HTERT RPE-1 (cell line): ENCODE results near the gene MIA3.
"Not testable (repeated sequence)": the region's sequence is repeated elsewhere in the genome, so short reads cannot be mapped to it uniquely, and the experiment has no call there.

Experiments
- in situ Hi-C: fragments of 300-500 bp; cut with MboI; formaldehyde crosslinking; loops from 4 replicates; pipeline ENCODE4 v1.14.3; 2020; ENCODE audit warnings: low sequenced_read_pairs

MIA3 gene

DNA sequence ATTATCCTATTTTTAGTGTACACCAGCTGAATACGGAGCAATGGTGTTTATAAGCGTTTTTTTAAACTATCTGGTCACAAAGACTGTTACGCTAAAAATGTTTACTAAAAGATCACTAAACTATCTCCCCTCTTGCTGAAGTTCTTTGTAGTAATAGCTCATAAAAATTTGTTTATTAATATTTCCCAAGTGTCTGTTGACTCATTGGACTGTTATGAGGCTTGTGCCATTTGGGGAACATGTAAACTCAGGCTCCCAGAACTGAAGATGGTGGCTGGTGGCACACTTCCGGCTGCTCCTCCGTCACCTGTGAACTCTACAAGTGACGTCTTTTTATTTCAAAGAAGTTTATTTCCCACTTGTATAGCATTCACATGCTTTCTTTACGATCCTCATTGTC, 48.1 kb downstream of the MIA3 start:
- in situ Hi-C loops = no loop called here

GRCh38 chr1:222668184-222668583, 50.3 kb downstream of the MIA3 start:
- in situ Hi-C loops = not testable (repeated sequence)

DNA sequence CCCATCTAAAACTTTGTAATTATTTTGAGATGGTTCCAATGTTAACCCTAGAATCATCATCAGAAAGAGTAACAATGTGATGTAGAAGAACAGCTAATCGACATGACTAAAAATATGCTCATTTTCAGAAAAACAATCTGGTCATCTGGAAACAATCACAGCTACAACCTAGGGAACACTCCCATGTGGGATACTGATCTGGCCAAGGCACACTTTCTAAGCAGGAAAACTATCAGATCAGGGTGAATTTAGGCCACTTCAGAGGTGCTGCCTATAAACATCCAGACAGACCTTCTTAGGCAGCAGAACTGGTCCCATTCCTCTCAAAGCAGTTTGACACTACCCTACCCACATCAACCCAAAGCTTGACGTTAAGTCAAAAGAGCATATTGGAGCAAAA, 51.2 kb downstream of the MIA3 start:
- in situ Hi-C loops = not testable (repeated sequence)

DNA sequence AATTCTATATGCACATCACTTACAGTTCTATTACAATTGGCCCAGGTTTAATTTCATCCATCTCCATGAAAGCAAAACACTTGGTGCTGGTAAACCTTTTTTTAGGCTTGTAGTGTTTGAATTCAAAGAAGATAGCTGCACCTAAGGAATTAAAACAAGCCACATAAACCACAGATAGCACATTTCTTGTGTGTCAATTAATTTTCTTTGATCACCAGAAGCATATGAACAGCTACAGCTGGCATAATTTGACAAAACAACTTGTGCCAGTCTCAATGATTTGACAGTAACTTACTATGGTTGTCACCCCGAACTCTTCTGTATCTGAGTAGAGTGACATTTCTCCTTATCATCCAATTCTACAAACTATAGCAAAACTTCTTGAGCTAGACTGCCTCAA, 52.2 kb downstream of the MIA3 start:
- in situ Hi-C loops = no loop called here

GRCh38 chr1:222680080-222680479, 62.2 kb downstream of the MIA3 start:
- in situ Hi-C loops = no loop called here

DNA sequence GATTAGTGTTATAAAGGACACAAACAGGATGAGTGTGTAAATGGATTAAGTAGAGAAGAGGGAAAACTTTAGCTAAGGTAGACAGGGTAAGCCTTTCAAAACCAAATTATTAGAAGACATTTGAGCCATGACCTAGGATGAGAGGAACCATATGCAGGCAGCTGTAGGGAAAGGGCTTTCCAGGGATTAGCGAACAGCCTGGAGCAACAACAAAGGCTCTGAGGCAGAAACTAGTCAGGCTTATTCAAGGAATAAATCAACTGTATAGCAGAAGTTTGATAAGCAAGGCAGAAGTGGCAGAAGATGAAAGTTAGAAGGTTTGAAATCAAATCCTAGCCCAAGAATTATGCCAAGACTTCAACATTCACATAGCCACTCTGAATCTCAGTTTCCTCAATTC, 73.1 kb downstream of the MIA3 start:
- in situ Hi-C loops = no loop called here

GRCh38 chr1:222694927-222695326, 77.0 kb downstream of the MIA3 start:
- in situ Hi-C loops = no loop called here

DNA sequence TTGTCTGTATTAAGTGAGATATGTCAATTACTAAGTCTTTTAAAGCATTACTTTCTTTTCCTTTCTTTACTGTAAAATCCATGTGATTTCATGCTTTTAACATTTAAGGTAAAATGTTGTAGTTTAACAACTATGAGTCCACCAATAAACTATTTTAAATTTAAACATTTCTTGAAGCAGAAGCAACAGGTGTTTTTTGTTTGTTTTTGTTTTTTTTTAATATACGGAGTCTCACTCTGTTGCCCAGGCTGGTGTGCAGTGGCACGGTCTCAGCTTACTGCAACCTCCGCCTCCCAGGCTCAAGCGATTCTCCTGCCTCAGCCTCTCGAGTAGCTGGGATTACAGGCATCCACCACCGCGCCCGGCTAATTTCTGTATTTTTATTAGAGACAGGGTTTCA, 78.8 kb downstream of the MIA3 start:
- in situ Hi-C loops = no loop called here

DNA sequence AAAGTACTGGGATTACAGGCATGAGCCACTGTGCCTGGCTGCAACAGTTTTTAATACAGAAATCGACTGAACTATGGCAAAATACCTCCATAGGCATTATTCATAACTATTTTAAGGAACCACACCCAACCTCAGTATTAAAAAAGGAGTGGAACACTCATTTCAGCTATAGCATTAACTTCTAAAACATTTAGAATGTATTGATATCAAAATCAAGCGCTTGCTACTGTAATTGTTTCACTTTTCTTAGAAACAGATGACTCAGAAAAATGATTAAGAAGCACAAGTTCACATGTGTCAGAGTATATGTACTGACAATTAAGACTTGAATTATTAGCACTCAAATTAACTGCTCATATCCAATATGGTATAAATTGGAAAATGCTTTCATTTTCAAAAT, 79.3 kb downstream of the MIA3 start:
- in situ Hi-C loops = no loop called here

GRCh38 chr1:222697826-222698225, 79.9 kb downstream of the MIA3 start:
- in situ Hi-C loops = no loop called here

DNA sequence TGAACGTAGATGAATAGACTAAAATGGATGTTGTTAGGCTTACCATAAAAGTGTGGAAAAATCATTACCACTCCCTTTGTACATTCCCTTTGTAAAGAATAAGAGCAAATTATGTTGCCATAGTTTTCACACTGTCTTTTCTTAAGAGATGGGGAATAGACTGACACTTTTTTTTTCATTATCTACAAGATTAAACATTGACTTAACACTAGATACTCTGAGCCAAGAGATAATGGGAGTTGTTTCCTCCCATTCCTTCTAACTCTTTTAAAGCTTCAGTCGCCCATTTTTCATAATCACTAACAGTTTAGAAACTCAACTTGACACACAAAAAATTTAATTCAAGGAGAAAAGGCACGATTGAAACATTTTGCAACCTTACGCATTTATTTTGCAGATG, 84.3 kb downstream of the MIA3 start:
- in situ Hi-C loops = no loop called here

DNA sequence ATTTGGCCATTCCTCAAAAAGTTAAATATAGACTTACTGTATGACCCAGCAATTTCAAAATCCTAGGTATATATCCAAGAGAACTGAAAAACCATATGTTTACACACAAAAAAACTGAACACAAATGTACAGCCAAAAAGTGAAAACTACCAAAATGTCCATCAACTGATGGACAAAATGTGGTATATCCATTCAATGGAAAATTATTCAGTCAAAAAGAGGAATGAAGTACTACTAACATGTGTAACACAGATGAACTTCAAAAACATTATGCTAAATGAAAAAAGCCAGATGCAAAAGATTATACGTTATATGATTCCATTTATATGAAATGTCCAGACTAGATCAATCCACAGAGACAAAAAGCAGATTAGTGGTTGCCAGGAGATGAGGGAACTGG, 86.4 kb downstream of the MIA3 start:
- in situ Hi-C loops = no loop called here

GRCh38 chr1:222706815-222707214, 88.9 kb downstream of the MIA3 start:
- in situ Hi-C loops = no loop called here

DNA sequence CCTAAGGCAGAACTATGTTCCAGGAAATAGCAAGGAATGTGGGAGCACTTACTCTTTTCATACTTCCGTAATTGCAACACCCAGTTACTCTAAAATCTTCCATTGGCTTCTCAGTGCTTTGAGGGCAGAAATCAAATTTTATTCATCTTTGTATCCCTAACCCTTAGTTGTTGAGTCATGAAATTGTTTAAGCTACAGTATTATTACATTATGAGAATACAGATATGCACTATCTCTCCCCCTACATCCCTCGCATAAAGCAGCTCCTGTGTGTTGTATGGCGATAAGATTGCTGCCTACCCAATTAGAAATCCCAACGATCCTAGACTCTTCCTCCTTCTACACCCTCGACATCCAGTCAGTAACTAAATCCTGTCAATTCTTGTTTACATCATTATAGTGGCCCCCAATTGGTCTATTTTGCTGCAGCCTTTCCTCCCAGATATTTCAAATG, 91.8 kb downstream of the MIA3 start:
- in situ Hi-C loops = no loop called here

DNA sequence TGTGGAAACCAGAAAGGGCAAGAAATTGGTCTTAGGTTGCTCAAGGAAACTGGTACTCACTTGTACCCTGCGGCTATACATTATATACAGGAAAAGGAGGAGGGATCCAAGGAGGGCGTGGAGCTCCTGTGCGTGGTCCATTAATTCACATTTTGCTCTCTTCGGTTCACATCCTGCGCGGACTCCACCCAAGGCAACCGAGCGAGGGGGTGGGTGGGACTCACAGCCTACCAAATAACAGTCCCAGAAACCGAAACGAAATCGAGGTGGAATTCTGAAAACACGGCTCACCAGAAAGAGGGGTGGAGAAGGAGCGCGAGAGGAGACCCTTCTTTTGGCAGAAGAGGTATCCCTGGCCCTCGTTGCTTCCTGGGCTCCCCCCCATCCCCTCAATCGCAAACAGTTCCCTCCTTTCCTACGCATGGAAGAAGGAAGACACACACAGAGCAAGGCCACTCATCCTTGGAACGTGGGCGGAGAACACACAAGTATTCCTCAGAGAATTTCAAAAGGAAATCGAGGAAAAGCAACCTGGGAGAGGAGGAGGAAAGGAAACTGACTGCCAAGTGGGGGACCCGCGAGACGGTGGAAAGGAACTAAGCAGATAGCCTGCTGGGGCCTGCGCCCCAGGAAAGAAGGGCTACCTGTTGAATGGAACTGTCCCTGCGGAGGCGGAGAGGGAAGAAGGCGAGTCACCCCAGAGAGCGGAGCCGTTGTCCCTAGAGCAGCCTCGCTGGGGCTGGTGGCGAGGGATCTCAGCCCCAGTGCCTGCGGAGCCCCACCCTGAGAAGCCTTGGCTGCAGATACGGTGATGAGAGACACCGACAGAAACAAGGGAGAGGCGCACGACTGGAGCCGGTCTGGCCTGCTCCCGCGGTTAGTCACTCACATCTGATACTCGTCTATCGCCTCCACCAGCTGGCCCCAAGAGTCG, 93.7 kb downstream of the MIA3 start:
- in situ Hi-C loops = no loop called here

GRCh38 chr1:222712253-222713090, 94.6 kb downstream of the MIA3 start, which contains the start of the genes AIDA and BROX:
TSS of gene AIDA (minus strand) at chr1:222712491. CDS start at chr1:222712317, 174 bp downstream.
TSS of gene BROX (plus strand) at chr1:222712564. CDS start at chr1:222715700, 3,136 bp downstream.
- in situ Hi-C loops = no loop called here

DNA sequence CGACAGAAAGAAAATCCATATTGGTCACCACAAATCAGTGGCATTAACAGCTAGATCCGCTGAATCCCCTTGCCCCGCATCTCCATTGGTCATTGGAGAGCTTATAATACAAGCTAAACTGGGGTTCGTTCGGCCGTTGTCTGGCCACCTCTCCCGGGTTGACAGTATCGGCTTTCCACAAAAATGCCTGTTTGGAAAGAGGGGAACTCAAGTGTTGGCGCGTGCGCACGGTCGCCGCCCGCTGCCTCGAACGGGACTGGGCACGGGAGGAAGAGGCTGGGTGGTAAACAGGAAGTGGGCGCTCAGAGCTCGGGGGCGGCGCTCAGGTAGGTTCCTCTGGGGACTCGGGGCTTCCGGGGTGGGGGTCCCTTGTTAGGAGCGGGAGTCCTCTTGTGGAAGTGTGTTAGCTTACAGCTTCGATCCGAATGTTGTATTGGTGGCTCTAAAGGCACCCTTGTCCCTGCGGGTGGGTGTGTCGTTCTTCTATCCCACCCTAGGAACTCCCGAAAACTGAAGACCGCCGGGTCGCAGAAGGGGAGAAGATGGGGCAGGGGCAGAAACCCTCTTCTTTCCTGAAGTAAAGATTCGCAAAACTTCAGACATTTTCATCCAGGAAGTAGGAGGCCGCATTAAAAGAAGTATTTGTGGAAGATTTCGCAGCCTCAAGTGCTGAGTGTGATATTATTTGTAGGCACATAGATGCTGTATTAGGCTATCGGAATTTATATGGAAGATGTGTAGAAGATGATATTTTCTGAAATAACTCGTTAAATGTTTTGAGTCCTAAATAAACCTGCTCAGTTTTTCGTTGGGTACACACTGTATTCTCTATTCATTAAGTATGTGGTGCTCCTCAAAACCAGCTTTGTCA, 95.4 kb downstream of the MIA3 start:
- in situ Hi-C loops = no loop called here

- in situ Hi-C loops = no loop called here
Observed at GRCh38 chr1:222716393-222716792, 98.5 kb downstream of the MIA3 start.
